ENCODE measurements around the gene CDKN1B.

CDKN1B gene

GRCh38 chr12:12731785-12732184 is 14.6 kb downstream of the CDKN1B start:
- TF ChIP-seq CTCF (IDR thresholded peaks at IDR 0.05) = no peak
- no peaks in the 10 kb centered on the region for H3K9me3 ChIP-seq
- intact Hi-C loops (cut with DNase I; ENCODE audit: low total_unique reads) = no loop called here
- peaks cover 0 to 38% (median 18%) of the 10 kb centered on the region in 4 donors for H3K4me1 ChIP-seq
- H3K4me3 ChIP-seq = no peak overlapping the region
- no peaks in the 10 kb centered on the region for H3K36me3 ChIP-seq
- H3K27ac ChIP-seq = no peak overlapping the region
- H3K27me3 ChIP-seq = no peaks in the 10 kb centered on the region
- no peak for DNase-seq

- peak overlapping the region; percentile 75 to 76 for H3K27ac ChIP-seq
- TF ChIP-seq CTCF (IDR thresholded peaks at IDR 0.05) = no peak
- H3K36me3 ChIP-seq = no peaks in the 10 kb centered on the region
- no peaks in the 10 kb centered on the region for H3K27me3 ChIP-seq
- H3K4me1 ChIP-seq = peaks cover 0 to 35% (median 19%) of the 10 kb centered on the region in 4 donors
- H3K4me3 ChIP-seq = no peak overlapping the region
- intact Hi-C loops (cut with DNase I; ENCODE audit: low total_unique reads) = no loop called here
- no peaks in the 10 kb centered on the region for H3K9me3 ChIP-seq
- DNase-seq = no peak
Measured at GRCh38 chr12:12733118-12733517, 15.9 kb downstream of the CDKN1B start.

- peak overlapping the region in 1 of 2 donors; percentile 19 for H3K4me3 ChIP-seq
Measured at GRCh38 chr12:12734054-12734453, 16.9 kb downstream of the CDKN1B start.

GRCh38 chr12:12734561-12735071 is 17.4 kb downstream of the CDKN1B start:
- Histone ChIP-seq H3K9me3 (no peaks in the 10 kb centered on the region), H3K36me3 (no peaks in the 10 kb centered on the region), H3K4me1 (peaks cover 0 to 35% (median 19%) of the 10 kb centered on the region in 4 donors), H3K27ac (peak overlapping the region; percentile 75 to 76), H3K27me3 (no peaks in the 10 kb centered on the region), H3K4me3 (peak overlapping the region; percentile 7 to 19)
- intact Hi-C loops (cut with DNase I; ENCODE audit: low total_unique reads) = no loop called here
- no peak for DNase-seq
- TF ChIP-seq CTCF (IDR thresholded peaks at IDR 0.05) = no peak

More at GRCh38 chr12:12734054-12734453, 16.9 kb downstream of the CDKN1B start:
- H3K9me3 ChIP-seq = no peaks in the 10 kb centered on the region
- intact Hi-C loops (cut with DNase I; ENCODE audit: low total_unique reads) = no loop called here
- no peaks in the 10 kb centered on the region for H3K27me3 ChIP-seq
- peak overlapping the region; percentile 75 to 76 for H3K27ac ChIP-seq
- H3K36me3 ChIP-seq = no peaks in the 10 kb centered on the region
- TF ChIP-seq CTCF (IDR thresholded peaks at IDR 0.05) = no peak
- DNase-seq = no peak
- peaks cover 0 to 35% (median 19%) of the 10 kb centered on the region in 4 donors for H3K4me1 ChIP-seq

GRCh38 chr12:12735301-12735700 is 18.1 kb downstream of the CDKN1B start:
- no peak for TF ChIP-seq CTCF (IDR thresholded peaks at IDR 0.05)
- Histone ChIP-seq H3K9me3 (no peaks in the 10 kb centered on the region), H3K4me3 (no peak overlapping the region), H3K4me1 (peaks cover 0 to 35% (median 19%) of the 10 kb centered on the region in 4 donors), H3K27ac (peak overlapping the region; percentile 75 to 76), H3K36me3 (no peaks in the 10 kb centered on the region), H3K27me3 (no peaks in the 10 kb centered on the region)
- DNase-seq = no peak
- intact Hi-C loops (cut with DNase I; ENCODE audit: low total_unique reads) = no loop called here
